IPS-20b (cell line): ENCODE measurements around the gene NR4A3.
"Not testable (repeated sequence)": the region's sequence is repeated elsewhere in the genome, so short reads cannot be mapped to it uniquely, and the experiment has no call there.

Experiments used
- H3K27ac ChIP-seq: one replicate; pipeline ENCODE4 v1.5.1; 2013; ENCODE audit warnings: low read length
- H3K27me3 ChIP-seq: 2 replicates; pipeline ENCODE4 v1.6.1; 2013; ENCODE audit warnings: mild to moderate bottlenecking, low read length, inconsistent platforms; ENCODE audit not compliant: insufficient read depth
- H3K36me3 ChIP-seq: 2 replicates; pipeline ENCODE4 v1.6.1; 2013; ENCODE audit warnings: low read depth, mild to moderate bottlenecking, inconsistent platforms, low read length, moderate library complexity; ENCODE audit not compliant: insufficient read depth
- H3K4me1 ChIP-seq: 2 replicates; pipeline ENCODE4 v1.6.1; 2013; ENCODE audit warnings: mild to moderate bottlenecking, control low read depth, inconsistent platforms, low read length, moderate library complexity; ENCODE audit not compliant: insufficient read depth
- H3K4me3 ChIP-seq: 2 replicates; pipeline ENCODE4 v1.5.1; 2013; ENCODE audit warnings: mild to moderate bottlenecking, low read length, inconsistent platforms
- H3K9ac ChIP-seq: 2 replicates; pipeline ENCODE4 v1.6.1; 2013; ENCODE audit warnings: low read depth, mild to moderate bottlenecking, inconsistent platforms, low read length, moderate library complexity
- H3K9me3 ChIP-seq: 2 replicates; pipeline ENCODE4 v1.6.1; 2013; ENCODE audit warnings: mild to moderate bottlenecking, low read depth, low read length, inconsistent platforms; ENCODE audit not compliant: insufficient read depth

NR4A3 gene

GRCh38 chr9:99821396-99822108, at the start of gene NR4A3:
Gene NR4A3, plus strand, starts transcription at chr9:99821885. Its CDS starts 6,158 bp downstream, at chr9:99828043.
- Histone ChIP-seq H3K27ac (no peak within 1 kb of the TSS), H3K4me1 (peaks cover 28% of the 10 kb centered on the region; the same call in 1 of the 2 replicates), H3K36me3 (no peaks in the 10 kb centered on the region), H3K4me3 (peak within 1 kb of the TSS; percentile 86), H3K9me3 (no peaks in the 10 kb centered on the region), H3K27me3 (peaks cover 66% of the 10 kb centered on the region), H3K9ac (peak within 1 kb of the TSS; percentile 69; the same call in 1 of the 2 replicates)

GRCh38 chr9:99773468-99774138, 48.1 kb upstream of the NR4A3 start:
- H3K4me3 ChIP-seq, result no peak overlapping the region
- H3K9me3 ChIP-seq, result no peaks in the 10 kb centered on the region
- no peaks in the 10 kb centered on the region for H3K36me3 ChIP-seq
- no peak overlapping the region for H3K27ac ChIP-seq
- H3K9ac ChIP-seq, result no peak overlapping the region
- H3K27me3 ChIP-seq, result no peaks in the 10 kb centered on the region
- no peaks in the 10 kb centered on the region for H3K4me1 ChIP-seq

DNA sequence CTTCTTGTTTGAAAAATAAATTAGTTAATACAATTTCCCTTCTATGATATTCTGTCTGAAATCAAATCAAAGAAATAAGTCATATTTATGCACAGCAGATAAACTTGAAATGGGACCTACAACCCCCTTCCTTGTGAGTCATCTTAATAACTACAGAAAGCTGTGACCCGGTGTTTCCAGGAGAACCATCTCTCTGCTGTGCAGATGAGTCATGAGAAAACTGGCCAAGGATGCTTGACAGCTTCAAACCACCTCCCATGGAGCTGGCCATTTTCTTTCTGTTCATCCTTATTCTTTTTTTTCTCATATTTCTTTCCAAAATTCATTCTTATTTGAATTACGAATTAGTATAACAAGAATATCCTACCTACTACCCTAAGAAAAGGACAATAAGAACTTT, 43.4 kb upstream of the NR4A3 start:
- Histone ChIP-seq H3K36me3 (no peaks in the 10 kb centered on the region), H3K27me3 (no peaks in the 10 kb centered on the region), H3K9me3 (no peaks in the 10 kb centered on the region), H3K4me3 (no peak overlapping the region), H3K9ac (no peak overlapping the region), H3K4me1 (peaks cover 3% of the 10 kb centered on the region; the same call in 1 of the 2 replicates), H3K27ac (no peak overlapping the region)

DNA sequence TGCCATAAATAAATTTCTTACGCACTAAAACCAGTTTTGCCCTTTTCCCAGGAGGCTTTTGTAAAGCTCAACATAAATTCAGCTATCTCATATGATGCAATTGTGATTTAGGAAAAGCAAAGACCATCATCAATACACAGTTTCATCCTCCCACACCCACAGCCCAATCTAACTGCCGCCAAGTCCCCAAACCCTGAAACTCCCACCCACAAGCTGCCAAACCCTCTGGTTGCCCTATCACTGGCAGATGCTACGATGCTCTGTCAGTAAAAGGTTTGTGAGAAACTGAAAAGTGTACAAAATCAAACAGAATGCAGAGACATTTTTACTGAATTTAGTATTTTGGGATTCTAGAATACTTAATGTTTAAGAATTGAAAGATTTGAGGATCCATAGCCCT, 42.8 kb upstream of the NR4A3 start:
- Histone ChIP-seq H3K9ac (no peak overlapping the region), H3K36me3 (no peaks in the 10 kb centered on the region), H3K9me3 (no peaks in the 10 kb centered on the region), H3K4me1 (peaks cover 8% of the 10 kb centered on the region; the same call in 1 of the 2 replicates), H3K27me3 (no peaks in the 10 kb centered on the region), H3K4me3 (no peak overlapping the region), H3K27ac (no peak overlapping the region)

DNA sequence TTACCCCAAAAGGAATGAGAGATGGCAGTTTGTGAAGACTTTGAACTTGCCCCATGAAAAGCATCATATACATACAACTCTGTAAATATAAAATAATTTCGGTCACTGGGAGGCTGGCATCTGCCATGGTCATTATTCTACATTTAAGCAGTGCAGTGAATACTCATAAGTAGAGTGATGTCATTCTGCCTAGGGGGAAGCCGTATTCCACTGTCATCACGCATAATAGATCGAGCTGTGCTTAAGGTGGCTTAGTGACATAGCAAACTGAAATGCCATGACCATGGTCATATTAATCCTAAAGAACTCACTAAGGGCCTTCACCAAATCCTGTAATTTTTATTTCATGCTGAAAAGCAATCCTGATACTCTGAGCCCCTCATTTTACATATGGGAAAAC, 42.4 kb upstream of the NR4A3 start:
- Histone ChIP-seq H3K27me3 (no peaks in the 10 kb centered on the region), H3K4me1 (peaks cover 13% of the 10 kb centered on the region; the same call in 1 of the 2 replicates), H3K9ac (no peak overlapping the region), H3K4me3 (no peak overlapping the region), H3K9me3 (no peaks in the 10 kb centered on the region), H3K36me3 (no peaks in the 10 kb centered on the region), H3K27ac (no peak overlapping the region)

- peaks cover 29% of the 10 kb centered on the region for H3K4me1 ChIP-seq
- H3K27me3 ChIP-seq, H3K4me3 ChIP-seq, H3K9me3 ChIP-seq, H3K9ac ChIP-seq, H3K27ac ChIP-seq, H3K36me3 ChIP-seq: not testable (repeated sequence)
These were observed 39.3 kb upstream of the NR4A3 start for GRCh38 chr9:99782349-99782748.

DNA sequence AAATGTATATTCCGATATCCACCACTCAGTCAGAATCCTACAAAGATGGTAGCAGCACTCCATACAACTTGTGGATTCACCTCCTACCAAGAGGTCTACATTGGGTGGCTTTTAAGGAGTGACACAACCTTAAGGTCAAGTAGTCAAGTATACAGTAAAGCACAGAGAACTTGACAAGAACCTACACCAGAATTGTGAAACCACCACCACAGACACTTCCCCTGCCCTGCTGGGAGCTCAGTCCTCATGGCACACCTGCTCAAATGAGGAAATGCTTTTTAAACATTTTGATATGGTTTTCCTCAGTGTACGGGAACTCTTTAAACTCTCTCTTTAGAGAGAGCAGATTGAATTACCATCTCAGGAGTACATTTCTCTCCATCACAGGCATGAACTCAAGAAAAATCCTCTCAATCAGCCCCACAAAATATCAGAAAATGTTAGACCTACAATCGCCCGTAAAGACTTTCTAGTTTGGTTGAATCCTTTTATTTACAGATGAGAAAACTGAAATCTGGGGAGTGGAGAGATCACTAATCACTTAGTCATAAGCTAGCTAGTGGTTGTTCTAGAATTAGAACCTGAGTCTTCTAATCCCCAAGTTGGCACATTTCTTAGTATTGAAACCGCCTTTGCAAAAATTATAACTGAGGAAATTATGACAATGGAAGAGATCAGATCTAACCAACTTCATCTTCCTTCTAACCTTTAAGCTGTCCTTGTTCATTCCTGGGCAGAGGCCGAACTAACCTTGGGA, 38.5 kb upstream of the NR4A3 start:
- Histone ChIP-seq H3K4me1 (peaks cover 29% of the 10 kb centered on the region), H3K27me3 (no peaks in the 10 kb centered on the region)

GRCh38 chr9:99783799-99784198, 37.9 kb upstream of the NR4A3 start:
- Histone ChIP-seq H3K27me3 (no peaks in the 10 kb centered on the region), H3K36me3 (no peaks in the 10 kb centered on the region)

More for the DNA sequence above, 38.5 kb upstream of the NR4A3 start:
- H3K9ac ChIP-seq, result no peak overlapping the region
- H3K9me3 ChIP-seq, result no peaks in the 10 kb centered on the region
- no peaks in the 10 kb centered on the region for H3K36me3 ChIP-seq
- no peak overlapping the region for H3K27ac ChIP-seq
- H3K4me3 ChIP-seq, result no peak overlapping the region

GRCh38 chr9:99785010-99785590, 36.6 kb upstream of the NR4A3 start:
- Histone ChIP-seq H3K27ac (peak overlapping the region; percentile 72), H3K9ac (peak overlapping the region; percentile 35; the same call in 1 of the 2 replicates), H3K4me1 (peaks cover 29% of the 10 kb centered on the region), H3K9me3 (no peaks in the 10 kb centered on the region), H3K4me3 (peak overlapping the region; percentile 49; the same call in 1 of the 2 replicates), H3K27me3 (no peaks in the 10 kb centered on the region), H3K36me3 (no peaks in the 10 kb centered on the region)

More at GRCh38 chr9:99783799-99784198, 37.9 kb upstream of the NR4A3 start:
- H3K9me3 ChIP-seq, result no peaks in the 10 kb centered on the region
- peaks cover 29% of the 10 kb centered on the region for H3K4me1 ChIP-seq
- H3K27ac ChIP-seq, result no peak overlapping the region
- no peak overlapping the region for H3K4me3 ChIP-seq
- H3K9ac ChIP-seq, result no peak overlapping the region

- Histone ChIP-seq H3K9me3 (no peaks in the 10 kb centered on the region), H3K27ac (no peak overlapping the region), H3K27me3 (no peaks in the 10 kb centered on the region), H3K4me1 (peaks cover 29% of the 10 kb centered on the region), H3K9ac (no peak overlapping the region), H3K36me3 (no peaks in the 10 kb centered on the region), H3K4me3 (no peak overlapping the region)
These were observed 34.1 kb upstream of the NR4A3 start for GRCh38 chr9:99787556-99787955.

DNA sequence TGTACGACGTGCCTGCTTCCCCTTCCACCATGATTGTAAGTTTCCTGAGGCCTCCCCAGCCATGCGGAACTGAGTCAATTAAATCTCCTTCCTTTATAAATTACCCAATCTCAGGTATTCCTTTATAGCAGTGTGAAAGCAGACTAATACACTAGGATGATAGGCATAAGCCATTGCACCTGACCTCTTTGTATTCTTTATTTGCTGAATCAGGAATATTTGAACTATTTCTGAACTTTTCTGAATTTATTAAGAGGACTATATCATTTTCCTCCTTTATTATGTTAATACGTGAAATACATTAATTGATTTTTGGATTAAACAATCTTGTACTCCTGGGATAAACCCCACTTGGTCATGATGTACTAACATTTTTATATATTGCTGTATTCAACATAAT, 28.2 kb upstream of the NR4A3 start:
- Histone ChIP-seq H3K4me3 (no peak overlapping the region), H3K9ac (no peak overlapping the region), H3K4me1 (no peaks in the 10 kb centered on the region), H3K9me3 (no peaks in the 10 kb centered on the region), H3K27ac (no peak overlapping the region), H3K27me3 (no peaks in the 10 kb centered on the region), H3K36me3 (no peaks in the 10 kb centered on the region)
